Endometrial microvascular endothelial cells (primary cell): ENCODE measurements around the gene GPR107. TPM values are rescaled to one million over a fixed set of nuclear protein-coding genes. Genes with fewer than 3 reads are reported as not detected.

Experiments used
- in situ Hi-C: cut with HindIII; loops from 2 replicates; pipeline ENCODE4 v1.10.0; 2017; ENCODE audit warnings: low sequenced_read_pairs, low pct_unique_long_range_greater_than_20kb; ENCODE audit errors: inconsistent ontology term
- total RNA-seq: library from RNA; depleted of rRNA; stranded (reverse); fragments of >200 nt; gene quantifications from one replicate; pipeline ENCODE4 v1.2.3, GENCODE V29; 2015; ENCODE audit errors: inconsistent ontology term

The GPR107 gene
- total RNA-seq, 1 donor from 2014 or later, result 21.6 TPM

GRCh38 chr9:130049431-130050210 is 4.1 kb upstream of the GPR107 start:
- in situ Hi-C loops, result no loop called here

DNA sequence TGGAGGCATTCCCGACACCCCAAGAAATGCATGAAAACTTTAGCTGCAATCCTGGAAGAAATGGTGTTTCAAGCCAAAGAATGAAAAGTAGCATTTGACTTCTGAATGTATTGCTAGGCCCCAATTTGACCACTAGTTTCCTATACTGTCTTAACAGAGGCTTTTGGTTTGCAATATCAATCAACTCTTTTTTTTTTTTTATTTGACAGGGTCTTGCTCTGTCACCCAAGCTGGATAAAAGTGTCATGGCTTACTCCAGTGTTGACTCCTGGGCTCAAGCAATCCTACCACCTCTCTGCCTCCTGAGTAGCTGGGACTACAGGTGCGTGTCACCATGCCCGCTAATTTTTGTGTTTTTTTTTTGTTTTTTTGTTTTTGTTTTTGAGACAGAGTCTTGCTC is 3.2 kb upstream of the GPR107 start:
- in situ Hi-C loops, result no loop called here

DNA sequence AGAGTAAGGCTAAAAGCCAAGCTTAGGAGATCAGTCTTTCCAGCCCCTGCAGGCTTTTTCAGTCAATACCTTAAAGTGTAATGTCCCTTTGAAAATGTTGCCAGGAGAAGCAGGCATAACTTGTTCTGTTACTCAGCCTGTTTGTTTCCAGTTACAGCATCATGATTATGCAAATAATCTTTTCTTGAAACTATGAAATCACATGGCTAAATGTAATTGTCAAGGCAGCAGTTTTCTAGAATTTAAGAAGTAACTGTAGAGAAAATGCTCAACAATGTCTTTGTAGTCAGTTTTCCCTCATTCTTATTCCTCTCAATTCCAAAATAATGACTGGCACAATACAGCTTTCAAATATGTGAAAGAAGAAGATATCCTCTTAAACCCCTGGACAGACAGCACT is 1.9 kb upstream of the GPR107 start:
- in situ Hi-C loops, result no loop called here

DNA sequence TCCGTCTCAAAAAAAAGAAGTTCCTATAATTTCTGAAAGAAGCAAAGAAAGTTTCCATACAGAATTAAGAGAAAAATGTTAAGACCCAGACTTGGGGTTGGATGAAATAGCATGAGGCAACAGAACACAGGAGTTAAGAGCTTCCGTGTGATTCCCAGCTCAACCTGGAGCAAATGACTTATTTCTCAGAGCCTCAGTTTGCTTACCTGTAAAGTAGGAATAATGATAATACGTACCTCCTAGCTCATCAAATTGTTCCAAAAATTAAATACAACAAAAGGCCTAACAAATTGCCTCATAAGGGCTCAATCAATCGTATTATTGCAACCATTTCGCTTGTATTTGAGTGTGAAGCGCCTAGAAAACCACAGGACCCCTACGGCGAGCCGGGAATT is 600 bp upstream of the GPR107 start:
- in situ Hi-C loops, result no loop called here

DNA sequence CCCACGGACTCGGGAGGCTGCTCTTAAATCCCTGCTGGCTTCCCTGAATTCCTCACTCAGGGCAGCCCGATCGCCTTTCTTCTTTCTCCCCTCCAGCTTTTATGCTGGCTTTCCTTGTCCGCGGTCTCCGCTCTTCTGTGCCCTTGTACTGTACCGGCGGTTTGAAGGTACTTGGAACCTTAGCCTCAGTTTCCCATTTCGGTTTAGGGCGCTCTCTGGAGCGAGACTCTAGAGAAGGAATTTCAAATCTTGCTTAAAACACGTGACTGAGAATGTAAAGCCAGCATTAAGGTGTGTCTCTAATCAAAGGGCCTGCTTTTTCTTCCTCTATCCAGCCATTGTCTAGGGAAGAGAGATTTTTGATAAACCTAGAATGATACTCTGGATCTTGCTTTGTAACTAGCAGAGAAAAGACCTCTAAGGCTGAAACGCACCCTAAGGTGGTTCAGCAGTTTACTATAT is 650 bp downstream of the GPR107 start:
- in situ Hi-C loops, result no loop called here

- in situ Hi-C loops, result no loop called here
These were observed 1.1 kb downstream of the GPR107 start for GRCh38 chr9:130054820-130055219.

DNA sequence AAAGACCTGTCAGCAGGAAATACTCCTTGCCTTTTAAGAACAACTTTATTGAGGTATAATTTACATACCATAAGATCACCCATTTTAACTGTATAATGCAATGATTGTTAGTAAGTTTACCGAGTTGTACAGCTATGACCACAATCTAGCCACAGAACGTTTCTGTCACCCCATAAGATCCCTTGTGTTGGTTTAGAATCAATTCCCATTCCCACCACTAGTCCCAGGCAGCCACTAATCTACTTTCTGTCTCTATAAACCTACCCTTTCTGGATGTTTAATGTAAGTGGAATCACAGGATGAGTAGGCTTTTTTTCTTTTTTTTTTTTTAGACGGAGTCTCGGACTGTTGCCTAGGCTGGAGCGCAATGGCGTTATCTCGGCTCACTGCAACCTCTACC is 4.4 kb downstream of the GPR107 start:
- in situ Hi-C loops, result no loop called here

GRCh38 chr9:130058887-130059286 is 5.2 kb downstream of the GPR107 start:
- in situ Hi-C loops, result no loop called here

DNA sequence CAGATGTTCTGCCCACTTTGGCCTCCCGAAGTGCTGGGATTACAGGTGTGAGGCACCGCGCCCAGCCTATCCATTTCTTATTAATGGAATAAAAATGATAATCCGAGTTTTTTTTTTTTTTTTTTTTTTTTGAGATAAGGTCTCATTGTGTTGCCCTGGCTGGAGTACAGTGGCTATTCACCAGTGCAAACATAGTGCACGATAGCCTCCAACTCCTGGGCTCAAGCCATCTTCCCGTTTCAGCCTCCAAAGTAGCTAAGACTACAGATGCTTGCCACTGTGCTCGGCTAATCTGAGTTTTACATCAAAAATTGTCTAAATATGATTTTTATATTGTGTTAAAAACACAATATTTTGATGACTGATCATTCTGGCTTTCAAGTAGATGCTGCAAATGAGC is 6.6 kb downstream of the GPR107 start:
- in situ Hi-C loops, result no loop called here

DNA sequence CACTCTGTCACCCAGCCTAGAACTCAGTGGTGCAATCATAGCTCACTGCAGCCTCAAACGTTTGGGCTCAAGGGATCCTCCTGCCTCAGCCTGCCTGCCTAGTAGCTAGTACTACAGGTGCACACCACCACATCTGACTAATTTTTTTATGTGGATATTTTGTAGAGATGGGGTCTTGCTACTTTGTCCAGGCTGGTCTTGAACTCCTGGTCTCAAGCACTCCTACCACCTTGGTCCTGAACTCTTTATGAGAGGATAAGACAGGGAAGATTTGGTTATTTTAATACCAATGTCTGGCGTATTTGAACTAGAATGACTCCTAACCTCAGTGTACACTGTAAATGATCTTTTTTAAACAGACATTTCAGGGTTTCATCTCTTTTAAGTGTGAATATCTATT is 9.0 kb downstream of the GPR107 start:
- in situ Hi-C loops, result no loop called here

GRCh38 chr9:130064621-130065020 is 10.9 kb downstream of the GPR107 start:
- in situ Hi-C loops, result no loop called here

- in situ Hi-C loops, result no loop called here
These were observed 15.3 kb downstream of the GPR107 start for GRCh38 chr9:130069048-130069447.

GRCh38 chr9:130072515-130073235 is 19.0 kb downstream of the GPR107 start:
- in situ Hi-C loops, result no loop called here

- in situ Hi-C loops, result no loop called here
These were observed 19.7 kb downstream of the GPR107 start for GRCh38 chr9:130073373-130073772.

- in situ Hi-C loops, result no loop called here
These were observed 24.8 kb downstream of the GPR107 start for GRCh38 chr9:130078547-130078946.

DNA sequence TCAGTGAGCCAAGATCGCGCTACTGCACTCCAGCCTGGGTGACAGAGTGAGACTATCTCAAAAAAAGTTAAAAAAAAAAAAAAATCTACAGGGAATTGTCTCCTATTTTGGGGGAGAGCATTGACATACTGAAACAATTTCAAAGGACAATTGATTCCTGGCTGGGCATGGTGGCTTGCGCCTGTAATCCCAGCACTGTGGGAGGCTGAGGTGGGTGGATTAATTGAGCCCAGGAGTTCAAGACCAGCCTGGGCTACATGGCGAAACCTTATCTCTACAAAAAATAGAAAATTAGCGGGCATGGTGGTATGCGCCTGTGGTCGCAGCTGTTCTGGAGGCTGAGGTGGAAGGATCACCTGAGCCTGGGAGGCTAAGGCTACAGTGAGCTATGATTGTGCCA is 30.6 kb downstream of the GPR107 start:
- in situ Hi-C loops, result no loop called here

GRCh38 chr9:130088051-130088450 is 34.3 kb downstream of the GPR107 start:
- in situ Hi-C loops, result no loop called here

DNA sequence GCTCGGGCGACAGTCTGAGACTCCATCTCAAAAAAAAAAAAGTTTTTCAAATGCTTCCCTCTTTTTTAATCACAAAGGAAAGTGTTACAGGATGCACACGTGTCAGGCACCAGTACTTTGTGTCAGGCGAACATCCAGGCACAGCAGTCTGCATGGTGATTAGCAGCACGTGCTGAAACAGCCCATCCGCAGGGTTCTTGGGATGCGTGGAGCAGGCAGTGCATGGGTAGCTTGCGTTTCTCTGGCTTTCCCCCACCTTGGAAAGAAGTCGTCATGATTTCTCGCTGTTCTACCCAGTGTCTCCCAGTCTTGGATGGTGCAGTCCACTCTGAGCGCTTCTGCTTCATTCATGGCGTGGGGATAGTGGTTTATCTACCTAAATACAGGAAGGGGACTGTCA is 35.4 kb downstream of the GPR107 start:
- in situ Hi-C loops, result no loop called here

GRCh38 chr9:130090915-130091314 is 37.2 kb downstream of the GPR107 start:
- in situ Hi-C loops, result no loop called here

DNA sequence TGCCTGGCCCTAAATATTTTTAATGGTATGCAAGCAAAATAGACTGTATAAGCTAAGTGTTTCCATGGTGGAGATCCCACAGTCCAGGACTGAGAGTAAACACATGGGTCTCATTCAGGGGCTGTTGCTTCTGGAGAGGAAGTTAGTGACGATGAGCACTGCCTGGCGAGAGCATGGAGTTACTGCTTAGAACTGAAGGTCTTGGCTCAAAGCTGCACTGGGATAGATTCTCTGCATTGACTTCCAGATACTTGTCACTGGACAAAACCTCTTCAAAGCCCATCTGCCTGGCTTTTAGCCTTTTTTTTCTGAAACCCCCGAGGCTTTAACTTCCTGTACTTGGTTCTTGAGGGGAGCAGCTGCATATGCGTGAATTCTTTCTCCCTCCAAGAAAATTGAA is 39.2 kb downstream of the GPR107 start:
- in situ Hi-C loops, result no loop called here
